ENCODE measurements around the gene CTIF. TPM values are rescaled to one million over a fixed set of nuclear protein-coding genes. Genes with fewer than 3 reads are reported as not detected.

The CTIF gene
- total and polyA plus RNA-seq, 4 donors = 10.6 to 26.7 (median 12.3) TPM

DNA sequence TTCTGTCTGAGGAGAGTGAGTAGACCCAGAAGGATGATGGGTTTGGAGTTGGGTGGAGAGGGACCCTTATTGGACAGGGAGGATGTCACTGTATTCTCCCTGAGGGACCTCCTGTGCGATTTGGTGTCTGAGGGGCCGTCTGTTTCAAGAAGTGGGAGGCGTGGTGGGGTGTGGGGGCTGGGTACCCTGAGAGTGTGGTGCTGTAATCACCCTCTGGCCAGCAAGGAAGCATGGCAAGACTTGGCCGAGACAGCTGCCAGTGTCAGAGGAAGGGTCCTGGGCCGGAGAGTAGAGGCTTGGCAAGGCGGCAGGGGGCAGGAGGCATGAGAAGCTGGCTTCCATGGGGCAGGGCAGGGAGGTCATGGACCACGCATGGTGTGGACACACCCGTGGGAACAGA is 43.1 kb downstream of the CTIF start:
- Histone ChIP-seq H3K4me1 (ENCODE audit: control insufficient read depth in 4 of 4, insufficient read depth in 4 of 4, low read length in 3 of 4) (peaks cover 8 to 51% (median 34%) of the 10 kb centered on the region in 4 donors), H3K36me3 (ENCODE audit: control insufficient read depth in 4 of 4, insufficient read depth in 3 of 4, low read depth in 1 of 4, low read length in 3 of 4) (no peaks in the 10 kb centered on the region), H3K27ac (ENCODE audit: low read depth in 1 of 2, low read length in 2 of 2) (peak overlapping the region; percentile 71 to 85), H3K9ac (ENCODE audit: low read depth in 1 of 2, low read length in 2 of 2) (no peak overlapping the region), H3K9me3 (ENCODE audit: control insufficient read depth in 4 of 4, low read length in 3 of 4) (no peaks in the 10 kb centered on the region), H3K4me3 (ENCODE audit: low read depth in 1 of 3, low read length in 3 of 3) (no peak overlapping the region), H3K27me3 (ENCODE audit: control insufficient read depth in 4 of 4, insufficient read depth in 4 of 4, low read length in 3 of 4) (no peaks in the 10 kb centered on the region)
- TF ChIP-seq HNF4G (IDR thresholded peaks at IDR 0.05) (no peak), SP1 (IDR thresholded peaks at IDR 0.05) (no peak), JUND (IDR thresholded peaks at IDR 0.05) (no peak), FOXA1 (IDR thresholded peaks at IDR 0.05) (no peak), EGR1 (IDR thresholded peaks at IDR 0.05; ENCODE audit: low read depth in 2 of 2) (no peak)
- DNase-seq (ENCODE audit: low spot score) = no peak
- WGBS = 90% methylated on average over 8 of the region's 8 CpGs

DNA sequence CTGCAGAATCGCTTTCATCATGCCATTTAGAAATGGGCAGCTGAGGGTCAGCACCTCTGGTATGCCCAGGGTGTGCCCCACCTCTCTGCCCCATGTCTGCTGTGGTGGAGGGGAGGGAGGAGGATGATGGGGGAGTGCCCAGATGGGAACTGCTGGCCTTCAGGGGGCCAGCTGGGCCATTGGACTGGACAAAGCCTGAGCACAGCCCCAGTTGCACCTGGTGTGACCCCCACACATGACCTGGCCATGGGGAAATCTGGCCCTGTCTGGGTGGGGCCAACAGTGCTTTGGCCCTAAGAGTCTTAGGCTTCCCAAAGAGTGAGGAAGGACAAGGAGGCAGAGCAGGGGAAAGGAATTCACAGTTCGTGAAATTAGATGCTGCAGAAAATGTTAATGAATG is 44.1 kb downstream of the CTIF start:
- Histone ChIP-seq H3K27ac (ENCODE audit: low read depth in 1 of 2, low read length in 2 of 2) (peak overlapping the region in 1 of 2 donors; percentile 11), H3K36me3 (ENCODE audit: control insufficient read depth in 4 of 4, insufficient read depth in 3 of 4, low read depth in 1 of 4, low read length in 3 of 4) (no peaks in the 10 kb centered on the region), H3K27me3 (ENCODE audit: control insufficient read depth in 4 of 4, insufficient read depth in 4 of 4, low read length in 3 of 4) (no peaks in the 10 kb centered on the region), H3K4me1 (ENCODE audit: control insufficient read depth in 4 of 4, insufficient read depth in 4 of 4, low read length in 3 of 4) (peaks cover 8 to 48% (median 29%) of the 10 kb centered on the region in 4 donors), H3K9me3 (ENCODE audit: control insufficient read depth in 4 of 4, low read length in 3 of 4) (no peaks in the 10 kb centered on the region), H3K4me3 (ENCODE audit: low read depth in 1 of 3, low read length in 3 of 3) (no peak overlapping the region), H3K9ac (ENCODE audit: low read depth in 1 of 2, low read length in 2 of 2) (no peak overlapping the region)
- no peak for DNase-seq (ENCODE audit: low spot score)
- TF ChIP-seq NR2F2 (IDR thresholded peaks at IDR 0.05) (no peak), YY1 (IDR thresholded peaks at IDR 0.05) (no peak), HNF4G (IDR thresholded peaks at IDR 0.05) (no peak), TAF1 (conservative IDR thresholded peaks at IDR 0.05) (no peak), EGR1 (IDR thresholded peaks at IDR 0.05; ENCODE audit: low read depth in 2 of 2) (no peak), RAD21 (IDR thresholded peaks at IDR 0.05) (no peak), FOXA2 (IDR thresholded peaks at IDR 0.05) (no peak), GABPA (IDR thresholded peaks at IDR 0.05 in 1 of 2, conservative IDR thresholded peaks at IDR 0.05 in 1 of 2) (no peak), HNF4A (conservative IDR thresholded peaks at IDR 0.05) (no peak)
- TF ChIP-seq, protein P1, sequence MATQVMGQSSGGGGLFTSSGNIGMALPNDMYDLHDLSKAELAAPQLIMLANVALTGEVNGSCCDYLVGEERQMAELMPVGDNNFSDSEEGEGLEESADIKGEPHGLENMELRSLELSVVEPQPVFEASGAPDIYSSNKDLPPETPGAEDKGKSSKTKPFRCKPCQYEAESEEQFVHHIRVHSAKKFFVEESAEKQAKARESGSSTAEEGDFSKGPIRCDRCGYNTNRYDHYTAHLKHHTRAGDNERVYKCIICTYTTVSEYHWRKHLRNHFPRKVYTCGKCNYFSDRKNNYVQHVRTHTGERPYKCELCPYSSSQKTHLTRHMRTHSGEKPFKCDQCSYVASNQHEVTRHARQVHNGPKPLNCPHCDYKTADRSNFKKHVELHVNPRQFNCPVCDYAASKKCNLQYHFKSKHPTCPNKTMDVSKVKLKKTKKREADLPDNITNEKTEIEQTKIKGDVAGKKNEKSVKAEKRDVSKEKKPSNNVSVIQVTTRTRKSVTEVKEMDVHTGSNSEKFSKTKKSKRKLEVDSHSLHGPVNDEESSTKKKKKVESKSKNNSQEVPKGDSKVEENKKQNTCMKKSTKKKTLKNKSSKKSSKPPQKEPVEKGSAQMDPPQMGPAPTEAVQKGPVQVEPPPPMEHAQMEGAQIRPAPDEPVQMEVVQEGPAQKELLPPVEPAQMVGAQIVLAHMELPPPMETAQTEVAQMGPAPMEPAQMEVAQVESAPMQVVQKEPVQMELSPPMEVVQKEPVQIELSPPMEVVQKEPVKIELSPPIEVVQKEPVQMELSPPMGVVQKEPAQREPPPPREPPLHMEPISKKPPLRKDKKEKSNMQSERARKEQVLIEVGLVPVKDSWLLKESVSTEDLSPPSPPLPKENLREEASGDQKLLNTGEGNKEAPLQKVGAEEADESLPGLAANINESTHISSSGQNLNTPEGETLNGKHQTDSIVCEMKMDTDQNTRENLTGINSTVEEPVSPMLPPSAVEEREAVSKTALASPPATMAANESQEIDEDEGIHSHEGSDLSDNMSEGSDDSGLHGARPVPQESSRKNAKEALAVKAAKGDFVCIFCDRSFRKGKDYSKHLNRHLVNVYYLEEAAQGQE (IDR thresholded peaks at IDR 0.05) = no peak
- TF ChIP-seq, protein P2, sequence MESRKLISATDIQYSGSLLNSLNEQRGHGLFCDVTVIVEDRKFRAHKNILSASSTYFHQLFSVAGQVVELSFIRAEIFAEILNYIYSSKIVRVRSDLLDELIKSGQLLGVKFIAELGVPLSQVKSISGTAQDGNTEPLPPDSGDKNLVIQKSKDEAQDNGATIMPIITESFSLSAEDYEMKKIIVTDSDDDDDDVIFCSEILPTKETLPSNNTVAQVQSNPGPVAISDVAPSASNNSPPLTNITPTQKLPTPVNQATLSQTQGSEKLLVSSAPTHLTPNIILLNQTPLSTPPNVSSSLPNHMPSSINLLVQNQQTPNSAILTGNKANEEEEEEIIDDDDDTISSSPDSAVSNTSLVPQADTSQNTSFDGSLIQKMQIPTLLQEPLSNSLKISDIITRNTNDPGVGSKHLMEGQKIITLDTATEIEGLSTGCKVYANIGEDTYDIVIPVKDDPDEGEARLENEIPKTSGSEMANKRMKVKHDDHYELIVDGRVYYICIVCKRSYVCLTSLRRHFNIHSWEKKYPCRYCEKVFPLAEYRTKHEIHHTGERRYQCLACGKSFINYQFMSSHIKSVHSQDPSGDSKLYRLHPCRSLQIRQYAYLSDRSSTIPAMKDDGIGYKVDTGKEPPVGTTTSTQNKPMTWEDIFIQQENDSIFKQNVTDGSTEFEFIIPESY (IDR thresholded peaks at IDR 0.05) = no peak
- TF ChIP-seq, protein P3, sequence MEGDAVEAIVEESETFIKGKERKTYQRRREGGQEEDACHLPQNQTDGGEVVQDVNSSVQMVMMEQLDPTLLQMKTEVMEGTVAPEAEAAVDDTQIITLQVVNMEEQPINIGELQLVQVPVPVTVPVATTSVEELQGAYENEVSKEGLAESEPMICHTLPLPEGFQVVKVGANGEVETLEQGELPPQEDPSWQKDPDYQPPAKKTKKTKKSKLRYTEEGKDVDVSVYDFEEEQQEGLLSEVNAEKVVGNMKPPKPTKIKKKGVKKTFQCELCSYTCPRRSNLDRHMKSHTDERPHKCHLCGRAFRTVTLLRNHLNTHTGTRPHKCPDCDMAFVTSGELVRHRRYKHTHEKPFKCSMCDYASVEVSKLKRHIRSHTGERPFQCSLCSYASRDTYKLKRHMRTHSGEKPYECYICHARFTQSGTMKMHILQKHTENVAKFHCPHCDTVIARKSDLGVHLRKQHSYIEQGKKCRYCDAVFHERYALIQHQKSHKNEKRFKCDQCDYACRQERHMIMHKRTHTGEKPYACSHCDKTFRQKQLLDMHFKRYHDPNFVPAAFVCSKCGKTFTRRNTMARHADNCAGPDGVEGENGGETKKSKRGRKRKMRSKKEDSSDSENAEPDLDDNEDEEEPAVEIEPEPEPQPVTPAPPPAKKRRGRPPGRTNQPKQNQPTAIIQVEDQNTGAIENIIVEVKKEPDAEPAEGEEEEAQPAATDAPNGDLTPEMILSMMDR (IDR thresholded peaks at IDR 0.05; ENCODE audit: low read depth, low read length, missing input control) = no peak
- TF ChIP-seq, protein P4, sequence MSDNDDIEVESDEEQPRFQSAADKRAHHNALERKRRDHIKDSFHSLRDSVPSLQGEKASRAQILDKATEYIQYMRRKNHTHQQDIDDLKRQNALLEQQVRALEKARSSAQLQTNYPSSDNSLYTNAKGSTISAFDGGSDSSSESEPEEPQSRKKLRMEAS (IDR thresholded peaks at IDR 0.05) = no peak
- TF ChIP-seq, protein P5, sequence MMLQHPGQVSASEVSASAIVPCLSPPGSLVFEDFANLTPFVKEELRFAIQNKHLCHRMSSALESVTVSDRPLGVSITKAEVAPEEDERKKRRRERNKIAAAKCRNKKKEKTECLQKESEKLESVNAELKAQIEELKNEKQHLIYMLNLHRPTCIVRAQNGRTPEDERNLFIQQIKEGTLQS (IDR thresholded peaks at IDR 0.05) = no peak
- WGBS = 93% methylated on average over 2 of the region's 2 CpGs

Data from liver (tissue), 9 donors.